Sigmoid colon (tissue), 7 donors: ENCODE results near the gene SUN2. TPM values are rescaled to one million over a fixed set of nuclear protein-coding genes. Genes with fewer than 3 reads are reported as not detected.
A peak's percentile ranks its signal among the peaks of the same experiment; 100 is the strongest.

Source experiments
- DNase-seq: peaks from one replicate; pipeline ENCODE4 v3.0.0-alpha.2; 2019
- H3K27ac ChIP-seq, 4 donors: fragments of 200-600 bp; sonication (generic); one replicate each; pipeline ENCODE4 v1.5.1; 2016 to 2019; ENCODE audit warnings: mild to moderate bottlenecking in 1 of 4
- H3K27me3 ChIP-seq, 3 donors: fragments of 200-600 bp; sonication (generic); one replicate each; pipeline ENCODE4 v1.5.1; 2019; ENCODE audit warnings: mild to moderate bottlenecking in 1 of 3
- H3K36me3 ChIP-seq, 4 donors: fragments of 200-600 bp; sonication (generic); one replicate each; pipeline ENCODE4 v1.5.1; 2016 to 2019
- H3K4me1 ChIP-seq, 4 donors: fragments of 200-600 bp; sonication (generic); one replicate each; pipeline ENCODE4 v1.5.1; 2017 to 2019
- H3K4me3 ChIP-seq, 4 donors: fragments of 200-600 bp; sonication (generic); one replicate each; pipeline ENCODE4 v1.5.1; 2017 to 2019; ENCODE audit warnings: mild to moderate bottlenecking in 2 of 4, moderate library complexity in 1 of 4
- H3K9me3 ChIP-seq, 4 donors: fragments of 200-600 bp in 3 of 4; sonication (generic) in 3 of 4; one replicate each; pipeline versions ENCODE4 v1.5.1 to v1.6.1; 2013 to 2019
- EP300 ChIP-seq, 4 donors: sonication (generic); formaldehyde crosslinking; IDR thresholded peaks; one replicate each; pipeline ENCODE4 v1.6.1; 2017; ENCODE audit warnings: antibody characterized with exemption in 4 of 4
- POLR2A ChIP-seq, 2 donors: fragments of 450-650 bp; IDR thresholded peaks; one replicate each; pipeline ENCODE4 v1.6.1; 2016; ENCODE audit warnings: antibody characterized with exemption in 2 of 2, mild to moderate bottlenecking in 2 of 2, moderate library complexity in 2 of 2
- POLR2AphosphoS5 ChIP-seq, 4 donors: sonication (generic); formaldehyde crosslinking; IDR thresholded peaks; one replicate each; pipeline ENCODE4 v1.6.1; 2017; ENCODE audit warnings: antibody characterized with exemption in 4 of 4
- WGBS, 2 donors: extraction: QIAGEN DNeasy Blood & Tissue Kit; methylation state at CpG; one replicate each; pipeline ENCODE4 v1.1.7; 2013; 5-methylcytosine and 5-hydroxymethylcytosine counted together
- intact Hi-C: fragments of 100-400 bp; cut with DNase I; formaldehyde crosslinking; loops from one replicate; pipeline ENCODE4 v1.15.1; 2023
- polyA plus RNA-seq, 3 donors: library from polyadenylated mRNA; stranded (reverse); fragments of 200-250 nt; gene quantifications; one replicate each; pipeline ENCODE4 v1.2.3, GENCODE V29; 2013
- small RNA-seq, 3 donors: library from RNA; depleted of rRNA; stranded (forward); fragments of <200 nt; gene quantifications; one replicate each; pipeline ENCODE3, GENCODE V24; 2016
- total RNA-seq, 4 donors: library from RNA; depleted of rRNA; stranded (reverse); fragments of >200 nt; gene quantifications; one replicate each; pipeline ENCODE4 v1.1.0, GENCODE V29; 2016
- TF ChIP-seq, protein P1 (sequence below), 4 experiments: fragments of 450-650 bp in 3 of 4; fragments of 200-600 bp in 1 of 4; IDR thresholded peaks; one replicate each; pipeline ENCODE4 v1.5.1; 2016 to 2019; ENCODE audit warnings: antibody characterized with exemption in 4 of 4, mild to moderate bottlenecking in 3 of 4, moderate library complexity in 2 of 4
- donor health status: healthy with polysubstance abuse.
- donor health status: Bipolar disorder and iron deficiency.
- donor health status: healthy.

SUN2 gene
- total and polyA plus RNA-seq, 7 donors = 9.2 to 319 (median 255) TPM

DNA sequence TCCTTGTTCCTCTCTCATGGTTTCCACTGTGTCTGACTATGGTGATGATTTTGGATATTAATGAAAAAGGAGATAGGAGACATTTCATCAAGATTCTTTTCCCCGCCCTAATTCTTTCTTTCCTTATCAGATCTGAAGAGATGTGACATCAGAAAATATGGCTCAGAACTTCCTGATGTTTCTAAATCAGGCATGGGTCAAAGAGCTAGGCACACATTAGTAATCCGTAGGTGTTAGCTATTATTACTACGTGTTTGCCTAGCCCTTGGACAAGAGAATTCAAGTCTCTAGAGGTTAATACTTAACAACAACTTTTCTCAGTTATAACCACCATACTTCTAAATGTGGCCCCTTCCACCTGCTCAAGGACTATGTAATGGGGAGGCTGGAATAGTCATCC is 60.9 kb downstream of the SUN2 start:
- DNase-seq = no peak
- Histone ChIP-seq H3K27ac (no peak overlapping the region), H3K4me3 (no peak overlapping the region), H3K9me3 (no peaks in the 10 kb centered on the region), H3K36me3 (peaks cover 0 to 28% (median 2%) of the 10 kb centered on the region in 4 donors), H3K27me3 (no peaks in the 10 kb centered on the region), H3K4me1 (peaks cover 0 to 46% (median 44%) of the 10 kb centered on the region in 4 donors)
- intact Hi-C loops = no loop called here
- TF ChIP-seq POLR2A (IDR thresholded peaks at IDR 0.05) (no peak), EP300 (IDR thresholded peaks at IDR 0.05) (no peak), POLR2AphosphoS5 (IDR thresholded peaks at IDR 0.05) (no peak)
- TF ChIP-seq, protein P1, sequence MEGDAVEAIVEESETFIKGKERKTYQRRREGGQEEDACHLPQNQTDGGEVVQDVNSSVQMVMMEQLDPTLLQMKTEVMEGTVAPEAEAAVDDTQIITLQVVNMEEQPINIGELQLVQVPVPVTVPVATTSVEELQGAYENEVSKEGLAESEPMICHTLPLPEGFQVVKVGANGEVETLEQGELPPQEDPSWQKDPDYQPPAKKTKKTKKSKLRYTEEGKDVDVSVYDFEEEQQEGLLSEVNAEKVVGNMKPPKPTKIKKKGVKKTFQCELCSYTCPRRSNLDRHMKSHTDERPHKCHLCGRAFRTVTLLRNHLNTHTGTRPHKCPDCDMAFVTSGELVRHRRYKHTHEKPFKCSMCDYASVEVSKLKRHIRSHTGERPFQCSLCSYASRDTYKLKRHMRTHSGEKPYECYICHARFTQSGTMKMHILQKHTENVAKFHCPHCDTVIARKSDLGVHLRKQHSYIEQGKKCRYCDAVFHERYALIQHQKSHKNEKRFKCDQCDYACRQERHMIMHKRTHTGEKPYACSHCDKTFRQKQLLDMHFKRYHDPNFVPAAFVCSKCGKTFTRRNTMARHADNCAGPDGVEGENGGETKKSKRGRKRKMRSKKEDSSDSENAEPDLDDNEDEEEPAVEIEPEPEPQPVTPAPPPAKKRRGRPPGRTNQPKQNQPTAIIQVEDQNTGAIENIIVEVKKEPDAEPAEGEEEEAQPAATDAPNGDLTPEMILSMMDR (IDR thresholded peaks at IDR 0.05) = no peak
- 17 to 68% methylated on average over 3 of the region's 3 CpGs for WGBS, 2 donors

DNA sequence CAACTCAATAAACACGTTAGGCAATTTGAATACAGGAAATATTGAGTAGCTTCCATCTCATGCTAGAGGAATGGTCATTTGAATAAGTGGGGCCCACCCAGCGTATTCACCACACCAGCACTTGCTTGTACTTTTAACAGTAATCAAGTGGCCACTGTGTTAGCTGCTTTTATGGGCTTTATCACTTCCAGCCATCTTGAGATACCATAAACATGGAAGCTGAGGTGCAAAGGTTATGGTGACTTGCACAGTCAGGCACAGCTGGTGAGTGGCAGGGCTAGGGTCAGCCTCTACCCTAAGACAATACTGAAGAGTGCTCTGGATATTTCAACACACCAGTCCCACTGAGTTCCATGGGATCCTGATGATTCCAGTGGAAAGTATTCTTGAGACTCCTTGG is 61.7 kb downstream of the SUN2 start:
- Histone ChIP-seq H3K27ac (no peak overlapping the region), H3K9me3 (no peaks in the 10 kb centered on the region), H3K4me1 (peaks cover 0 to 38% (median 35%) of the 10 kb centered on the region in 4 donors), H3K36me3 (peaks cover 0 to 37% (median 7%) of the 10 kb centered on the region in 4 donors), H3K4me3 (no peak overlapping the region), H3K27me3 (no peaks in the 10 kb centered on the region)
- TF ChIP-seq POLR2A (IDR thresholded peaks at IDR 0.05) = peak in 1 of 2 donors; percentile 35
- TF ChIP-seq POLR2AphosphoS5 (IDR thresholded peaks at IDR 0.05) = no peak
- no peak for DNase-seq
- intact Hi-C loops = no loop called here
- WGBS, 2 donors = 15 to 56% methylated on average over 2 of the region's 2 CpGs

DNA sequence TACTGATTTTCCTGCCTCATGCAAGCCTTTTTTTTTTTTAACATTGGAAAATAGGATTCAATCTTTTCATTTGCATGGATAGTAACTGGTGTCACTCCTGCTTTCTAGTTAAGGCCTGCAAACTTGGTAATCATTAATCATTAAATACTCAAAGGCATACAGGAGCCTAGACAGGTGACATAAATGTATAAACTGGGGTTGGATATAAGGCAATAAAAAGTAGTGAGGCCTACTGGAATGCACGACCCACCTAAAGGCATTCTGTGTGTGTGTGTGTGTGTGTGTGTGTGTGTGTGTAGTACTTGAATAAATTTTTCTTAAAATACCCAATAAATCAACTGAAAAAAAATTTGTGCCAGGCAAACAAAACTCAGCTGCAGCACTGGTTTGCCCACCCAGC is 66.1 kb downstream of the SUN2 start:
- Histone ChIP-seq H3K36me3 (peaks cover 9 to 81% (median 41%) of the 10 kb centered on the region in 4 donors), H3K4me3 (no peak overlapping the region), H3K27ac (no peak overlapping the region), H3K9me3 (no peaks in the 10 kb centered on the region), H3K4me1 (peaks cover 0 to 5% (median 0%) of the 10 kb centered on the region in 4 donors), H3K27me3 (no peaks in the 10 kb centered on the region)
- DNase-seq = no peak
- WGBS, 2 donors = 18 to 59% methylated on average over 1 of the region's 1 CpG
- intact Hi-C loops = no loop called here
- TF ChIP-seq, protein P1 (IDR thresholded peaks at IDR 0.05) = no peak
- TF ChIP-seq POLR2AphosphoS5 (IDR thresholded peaks at IDR 0.05) (no peak), POLR2A (IDR thresholded peaks at IDR 0.05) (no peak), EP300 (IDR thresholded peaks at IDR 0.05) (no peak)

DNA sequence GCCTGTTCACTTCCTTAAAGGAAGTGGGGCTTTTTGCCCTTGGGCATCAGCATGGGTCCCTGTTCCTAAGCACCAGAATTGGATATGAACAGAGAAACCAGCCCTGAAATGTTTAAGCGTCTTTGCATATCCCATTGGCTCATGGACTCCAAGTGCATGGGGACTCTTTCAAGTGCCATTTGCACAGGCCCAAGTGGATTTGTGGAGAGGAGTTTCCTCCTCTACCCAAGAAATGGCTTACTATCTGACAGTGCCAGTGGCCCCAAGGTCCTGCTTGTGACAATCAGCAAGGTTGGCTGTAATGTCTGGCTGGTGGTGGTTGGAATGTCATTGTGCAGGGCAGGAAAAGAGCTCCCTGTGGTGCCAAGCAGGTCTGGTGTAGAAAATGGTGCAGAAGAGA is 70.0 kb downstream of the SUN2 start:
- peaks cover 0 to 16% (median 12%) of the 10 kb centered on the region in 4 donors for H3K4me1 ChIP-seq
- 93% methylated on average over 1 of the region's 1 CpG for WGBS, 2 donors
- TF ChIP-seq, protein P1 (IDR thresholded peaks at IDR 0.05) = no peak
- no peak for TF ChIP-seq POLR2A (IDR thresholded peaks at IDR 0.05)
- TF ChIP-seq POLR2AphosphoS5 (IDR thresholded peaks at IDR 0.05) = no peak
- no peak for TF ChIP-seq EP300 (IDR thresholded peaks at IDR 0.05)
- H3K4me3 ChIP-seq = no peak overlapping the region
- intact Hi-C loops = no loop called here
- no peak overlapping the region for H3K27ac ChIP-seq
- peaks cover 17 to 75% (median 43%) of the 10 kb centered on the region in 4 donors for H3K36me3 ChIP-seq
- no peak for DNase-seq
- H3K27me3 ChIP-seq = no peaks in the 10 kb centered on the region
- no peaks in the 10 kb centered on the region for H3K9me3 ChIP-seq

DNA sequence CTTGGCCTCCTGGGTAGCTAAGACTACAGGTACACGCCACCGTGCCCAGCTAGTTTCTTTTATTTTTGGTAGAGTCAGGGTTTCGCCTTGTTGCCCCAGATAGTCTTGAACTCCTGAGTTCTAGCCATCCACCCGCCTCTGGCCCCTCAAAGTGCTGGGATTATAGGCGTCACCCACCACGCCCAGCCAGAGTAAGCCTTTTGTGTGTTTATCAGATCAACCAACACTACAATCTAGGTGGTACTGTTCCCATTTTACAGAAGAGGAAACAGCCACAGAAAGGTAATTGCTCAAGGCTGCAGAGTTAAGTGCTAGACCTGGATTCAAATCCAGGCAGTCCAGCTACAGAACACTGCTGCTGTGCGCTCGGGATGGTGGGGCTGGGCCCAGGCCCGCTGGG is 70.9 kb downstream of the SUN2 start:
- no peaks in the 10 kb centered on the region for H3K27me3 ChIP-seq
- intact Hi-C loops = no loop called here
- TF ChIP-seq POLR2A (IDR thresholded peaks at IDR 0.05) = no peak
- TF ChIP-seq, protein P1 (IDR thresholded peaks at IDR 0.05) = no peak
- no peak for TF ChIP-seq EP300 (IDR thresholded peaks at IDR 0.05)
- TF ChIP-seq POLR2AphosphoS5 (IDR thresholded peaks at IDR 0.05) = no peak
- peaks cover 17 to 70% (median 43%) of the 10 kb centered on the region in 4 donors for H3K36me3 ChIP-seq
- no peak overlapping the region for H3K4me3 ChIP-seq
- no peaks in the 10 kb centered on the region for H3K9me3 ChIP-seq
- H3K27ac ChIP-seq = no peak overlapping the region
- WGBS, 2 donors = 82 to 96% methylated on average over 9 of the region's 9 CpGs
- DNase-seq = no peak
- peaks cover 0 to 21% (median 12%) of the 10 kb centered on the region in 4 donors for H3K4me1 ChIP-seq

Small RNAs within 50 kb of the gene (small RNA-seq; reads per million reads assigned to genes)
- 0 reads per million in 3 donors for gene AL021707.8

Other genes starting within 250 kb of the SUN2 start
- 100 to 1,000 TPM; 504 to 630 (median 591) TPM for gene DDX17, start 249.7 kb downstream of the SUN2 start, total RNA-seq
- 100 to 1,000 TPM in 1 of 3 donors, 10 to 100 TPM in 2; 54.7 to 175 (median 62.0) TPM for gene DDX17, start 249.7 kb downstream of the SUN2 start, polyA plus RNA-seq
- 10 to 100 TPM in 1 of 4 donors, 1 to 10 TPM in 2, under 1 TPM in 1; 0.68 to 43.3 (median 3.8) TPM for gene DMC1, start 185.8 kb downstream of the SUN2 start, total RNA-seq
- 10 to 100 TPM in 1 of 3 donors, under 1 TPM in 1, not detected in 1; 0.93 to 18.0 TPM for gene DMC1, start 185.8 kb downstream of the SUN2 start, polyA plus RNA-seq
- gene FAM227A, start 99.6 kb downstream of the SUN2 start, total RNA-seq = 1 to 10 TPM in 1 of 4 donors, under 1 TPM in 3; 0.55 to 3.2 (median 0.80) TPM
- under 1 TPM in 2 of 3 donors, not detected in 1; 0.23 to 0.41 TPM for gene FAM227A, start 99.6 kb downstream of the SUN2 start, polyA plus RNA-seq
- 10 to 100 TPM; 23.6 to 47.8 (median 39.3) TPM for gene CBY1, start 99.4 kb downstream of the SUN2 start, total RNA-seq
- gene CBY1, start 99.4 kb downstream of the SUN2 start, polyA plus RNA-seq = 10 to 100 TPM; 33.6 to 35.6 (median 34.7) TPM
- gene TOMM22, start 74.0 kb downstream of the SUN2 start, total RNA-seq = 10 to 100 TPM; 37.7 to 50.2 (median 40.5) TPM
- 10 to 100 TPM; 56.9 to 65.2 (median 64.3) TPM for gene TOMM22, start 74.0 kb downstream of the SUN2 start, polyA plus RNA-seq
- gene JOSD1, start 55.1 kb downstream of the SUN2 start, total RNA-seq = 10 to 100 TPM; 34.9 to 46.0 (median 36.8) TPM
- gene JOSD1, start 55.1 kb downstream of the SUN2 start, polyA plus RNA-seq = 10 to 100 TPM; 57.6 to 94.6 (median 74.5) TPM
- 10 to 100 TPM; 23.5 to 46.2 (median 31.0) TPM for gene GTPBP1, start 50.1 kb downstream of the SUN2 start, total RNA-seq
- 10 to 100 TPM; 15.0 to 59.1 (median 21.0) TPM for gene GTPBP1, start 50.1 kb downstream of the SUN2 start, polyA plus RNA-seq
- 10 to 100 TPM in 3 of 4 donors, 1 to 10 TPM in 1; 7.9 to 15.0 (median 11.5) TPM for gene DNAL4, start 38.1 kb upstream of the SUN2 start, total RNA-seq
- gene DNAL4, start 38.1 kb upstream of the SUN2 start, polyA plus RNA-seq = 10 to 100 TPM; 18.7 to 25.8 (median 23.8) TPM
- 10 to 100 TPM in 1 of 4 donors, 1 to 10 TPM in 3; 3.9 to 14.4 (median 5.3) TPM for gene NPTXR, start 88.0 kb upstream of the SUN2 start, total RNA-seq
- gene NPTXR, start 88.0 kb upstream of the SUN2 start, polyA plus RNA-seq = 1 to 10 TPM in 1 of 3 donors, under 1 TPM in 1, not detected in 1; under 0.01 to 2.9 TPM
- 10 to 100 TPM; 47.2 to 90.6 (median 59.3) TPM for gene CBX6, start 116.2 kb upstream of the SUN2 start, total RNA-seq
- 10 to 100 TPM in 1 of 3 donors, 1 to 10 TPM in 2; 4.2 to 23.8 (median 5.1) TPM for gene CBX6, start 116.2 kb upstream of the SUN2 start, polyA plus RNA-seq
- under 1 TPM in 1 of 4 donors, not detected in 3; 0.36 TPM for gene APOBEC3A, start 201.6 kb upstream of the SUN2 start, total RNA-seq
- gene APOBEC3A, start 201.6 kb upstream of the SUN2 start, polyA plus RNA-seq = 10 to 100 TPM in 1 of 3 donors, 1 to 10 TPM in 1, under 1 TPM in 1; 0.60 to 67.3 (median 9.0) TPM
- gene APOBEC3B, start 226.3 kb upstream of the SUN2 start, total RNA-seq = 1 to 10 TPM in 1 of 4 donors, under 1 TPM in 1, not detected in 2; 0.71 to 3.1 TPM
- 10 to 100 TPM; 13.5 to 81.6 (median 17.4) TPM for gene APOBEC3B, start 226.3 kb upstream of the SUN2 start, polyA plus RNA-seq